HUES6 (cell line): ENCODE results near the gene GSTA2.
"Not testable (repeated sequence)": the region's sequence is repeated elsewhere in the genome, so short reads cannot be mapped to it uniquely, and the experiment has no call there.

Experiments used
- H3K27ac ChIP-seq: 2 replicates; pipeline ENCODE4 v1.7.0; 2013; ENCODE audit warnings: low read depth, mild to moderate bottlenecking, low read length, inconsistent platforms
- H3K27me3 ChIP-seq: 2 replicates; pipeline ENCODE4 v1.6.1; 2013; ENCODE audit warnings: low read length; ENCODE audit not compliant: control insufficient read depth, insufficient read depth
- H3K36me3 ChIP-seq: 2 replicates; pipeline ENCODE4 v1.6.1; 2013; ENCODE audit warnings: low read length; ENCODE audit not compliant: control insufficient read depth, insufficient read depth
- H3K4me1 ChIP-seq: 2 replicates; pipeline ENCODE4 v1.6.1; 2013; ENCODE audit warnings: low read length; ENCODE audit not compliant: control insufficient read depth, insufficient read depth
- H3K4me3 ChIP-seq: 2 replicates; pipeline ENCODE4 v1.5.1; 2013; ENCODE audit warnings: low read depth, low read length
- H3K9ac ChIP-seq: one replicate; pipeline ENCODE4 v1.6.1; 2013; ENCODE audit warnings: mild to moderate bottlenecking, low read length
- H3K9me3 ChIP-seq: 2 replicates; pipeline ENCODE4 v1.6.1; 2013; ENCODE audit warnings: low read depth, low read length; ENCODE audit not compliant: control insufficient read depth, insufficient read depth

The GSTA2 gene

DNA sequence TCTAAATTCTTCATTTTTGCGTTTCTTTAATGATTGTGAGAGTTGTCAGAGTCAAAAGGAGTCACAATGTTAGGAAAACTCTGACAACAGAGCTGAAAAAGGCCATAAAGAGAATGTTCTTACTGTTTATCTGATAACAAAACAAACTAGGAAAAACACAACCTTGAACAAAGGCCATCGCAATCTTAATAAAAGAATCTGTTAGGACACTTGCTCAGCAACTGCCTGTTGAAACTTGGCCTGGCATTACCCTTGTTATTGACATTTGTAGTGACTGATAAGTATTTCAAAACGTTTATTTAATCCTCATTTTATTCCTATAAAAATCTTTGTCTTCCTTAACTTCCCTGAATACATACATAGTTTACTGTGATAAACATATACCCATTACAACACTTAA, 24.6 kb upstream of the GSTA2 start:
- Histone ChIP-seq H3K36me3 (no peaks in the 10 kb centered on the region), H3K9me3 (peaks cover 11% of the 10 kb centered on the region; the same call in 1 of the 2 replicates), H3K4me3 (no peak overlapping the region), H3K27ac (no peak overlapping the region), H3K9ac (no peak overlapping the region), H3K27me3 (no peaks in the 10 kb centered on the region), H3K4me1 (no peaks in the 10 kb centered on the region)

GRCh38 chr6:52786249-52786956, 23.1 kb upstream of the GSTA2 start:
- no peaks in the 10 kb centered on the region for H3K36me3 ChIP-seq
- H3K4me1 ChIP-seq: no peaks in the 10 kb centered on the region
- peaks cover 3% of the 10 kb centered on the region; the same call in 1 of the 2 replicates for H3K9me3 ChIP-seq
- no peak overlapping the region for H3K27ac ChIP-seq
- no peaks in the 10 kb centered on the region for H3K27me3 ChIP-seq
- H3K9ac ChIP-seq: no peak overlapping the region
- no peak overlapping the region for H3K4me3 ChIP-seq

- H3K9me3 ChIP-seq, H3K27me3 ChIP-seq, H3K4me1 ChIP-seq, H3K27ac ChIP-seq, H3K4me3 ChIP-seq, H3K36me3 ChIP-seq, H3K9ac ChIP-seq: not testable (repeated sequence)
Measured at GRCh38 chr6:52782696-52783274, 19.5 kb upstream of the GSTA2 start.

DNA sequence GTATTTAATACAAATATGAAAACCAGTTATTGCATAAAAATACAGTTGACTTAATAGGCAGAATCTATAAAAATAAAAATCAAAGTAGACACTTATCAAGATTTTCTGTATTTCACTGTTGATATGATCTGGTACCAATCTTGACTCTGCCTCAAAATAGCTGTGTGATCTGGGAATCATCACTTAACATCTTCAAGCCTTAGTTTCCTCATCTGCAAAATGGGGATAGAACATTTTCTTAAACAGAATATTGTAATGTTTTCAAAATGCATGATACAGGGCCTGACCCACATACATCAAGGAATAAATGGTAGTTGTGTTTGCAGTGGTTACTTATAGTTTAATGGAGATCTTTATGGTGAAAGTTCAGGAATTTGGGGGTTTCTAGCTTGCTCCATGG, 18.9 kb upstream of the GSTA2 start:
- not testable (repeated sequence) for H3K36me3 ChIP-seq, H3K4me3 ChIP-seq, H3K9ac ChIP-seq, H3K9me3 ChIP-seq, H3K27me3 ChIP-seq, H3K27ac ChIP-seq, H3K4me1 ChIP-seq

DNA sequence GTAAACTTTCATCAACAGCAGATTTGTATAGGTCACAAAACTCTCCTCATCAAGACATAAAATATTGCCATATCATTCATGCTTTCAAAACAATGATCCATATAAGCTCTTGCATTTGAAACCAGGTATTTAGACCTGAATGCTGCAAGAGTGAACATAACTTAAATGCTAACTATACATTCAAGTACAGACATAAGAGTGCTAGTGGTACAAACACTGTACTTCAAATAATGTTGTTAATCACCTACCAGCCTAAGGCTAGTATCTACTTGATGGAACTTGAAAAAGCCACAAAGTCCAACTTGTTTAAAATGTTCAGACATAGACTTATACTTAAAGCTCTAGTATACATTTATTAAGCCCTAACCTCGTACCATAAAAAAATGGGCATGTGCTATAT, 16.0 kb upstream of the GSTA2 start:
- H3K4me1 ChIP-seq: no peaks in the 10 kb centered on the region
- peaks cover 5% of the 10 kb centered on the region; the same call in 1 of the 2 replicates for H3K9me3 ChIP-seq
- no peak overlapping the region for H3K9ac ChIP-seq

GRCh38 chr6:52776711-52777351, 13.6 kb upstream of the GSTA2 start:
- H3K27me3 ChIP-seq, H3K36me3 ChIP-seq, H3K27ac ChIP-seq, H3K4me1 ChIP-seq, H3K9ac ChIP-seq, H3K4me3 ChIP-seq, H3K9me3 ChIP-seq: not testable (repeated sequence)

More for the DNA sequence above, 16.0 kb upstream of the GSTA2 start:
- Histone ChIP-seq H3K27me3 (no peaks in the 10 kb centered on the region), H3K4me3 (no peak overlapping the region), H3K36me3 (no peaks in the 10 kb centered on the region), H3K27ac (no peak overlapping the region)

GRCh38 chr6:52769399-52769798, 6.1 kb upstream of the GSTA2 start:
- H3K27ac ChIP-seq, H3K4me1 ChIP-seq, H3K9me3 ChIP-seq, H3K36me3 ChIP-seq, H3K27me3 ChIP-seq, H3K4me3 ChIP-seq, H3K9ac ChIP-seq: not testable (repeated sequence)

GRCh38 chr6:52767658-52768057, 4.4 kb upstream of the GSTA2 start:
- H3K4me1 ChIP-seq, H3K27ac ChIP-seq, H3K9ac ChIP-seq, H3K36me3 ChIP-seq, H3K27me3 ChIP-seq, H3K4me3 ChIP-seq, H3K9me3 ChIP-seq: not testable (repeated sequence)

DNA sequence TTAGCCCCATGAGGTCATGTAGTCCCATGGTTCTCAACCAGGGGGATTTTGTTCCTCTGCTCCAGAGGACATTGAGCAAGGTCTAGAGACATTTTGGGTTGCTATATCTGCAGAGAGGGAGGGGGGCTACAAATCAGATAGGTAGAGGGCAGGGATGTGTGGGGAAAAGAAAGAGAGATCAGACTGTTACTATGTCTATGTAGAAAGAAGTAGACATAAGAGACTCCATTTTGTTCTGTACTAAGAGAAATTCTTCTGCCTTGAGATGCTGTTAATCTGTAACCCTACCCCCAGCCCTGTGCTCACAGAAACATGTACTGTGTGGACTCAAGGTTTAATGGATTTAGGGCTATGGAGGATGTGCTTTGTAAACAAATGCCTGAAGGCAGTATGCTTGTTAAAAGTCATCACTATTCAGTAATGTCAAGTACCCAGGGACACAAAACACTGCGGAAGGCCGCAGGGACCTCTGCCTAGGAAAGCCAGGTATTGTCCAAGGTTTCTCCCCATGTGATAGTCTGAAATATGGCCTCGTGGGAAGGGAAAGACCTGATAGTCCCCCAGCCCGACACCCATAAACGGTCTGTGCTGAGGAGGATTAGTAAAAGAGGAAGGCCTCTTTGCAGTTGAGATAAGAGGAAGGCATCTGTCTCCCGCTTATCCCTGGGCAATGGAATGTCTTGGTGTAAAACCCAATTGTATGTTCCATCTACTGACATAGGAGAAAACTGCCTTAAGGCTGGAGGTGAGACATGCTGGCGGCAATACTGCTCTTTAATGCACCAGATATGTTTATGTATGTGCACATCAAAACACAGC, 1.4 kb downstream of the GSTA2 start:
- not testable (repeated sequence) for H3K9ac ChIP-seq, H3K4me3 ChIP-seq, H3K4me1 ChIP-seq, H3K27ac ChIP-seq, H3K36me3 ChIP-seq, H3K9me3 ChIP-seq, H3K27me3 ChIP-seq

- no peak overlapping the region for H3K27ac ChIP-seq
Measured at GRCh38 chr6:52760105-52760765, 3.0 kb downstream of the GSTA2 start.

More at GRCh38 chr6:52760105-52760765, 3.0 kb downstream of the GSTA2 start:
- Histone ChIP-seq H3K9ac (no peak overlapping the region), H3K9me3 (peaks cover 8% of the 10 kb centered on the region), H3K4me3 (no peak overlapping the region), H3K27me3 (no peaks in the 10 kb centered on the region), H3K36me3 (no peaks in the 10 kb centered on the region), H3K4me1 (no peaks in the 10 kb centered on the region; the same call in 1 of the 2 replicates)
